NCI-H1417 (cell line): ENCODE measurements around the gene AKAP13.

Source experiments
- DNase-seq, 3 experiments: peaks; one replicate each; lab custom pipeline; 2025; lab: John Stamatoyannopoulos, UW

Gene AKAP13

DNA sequence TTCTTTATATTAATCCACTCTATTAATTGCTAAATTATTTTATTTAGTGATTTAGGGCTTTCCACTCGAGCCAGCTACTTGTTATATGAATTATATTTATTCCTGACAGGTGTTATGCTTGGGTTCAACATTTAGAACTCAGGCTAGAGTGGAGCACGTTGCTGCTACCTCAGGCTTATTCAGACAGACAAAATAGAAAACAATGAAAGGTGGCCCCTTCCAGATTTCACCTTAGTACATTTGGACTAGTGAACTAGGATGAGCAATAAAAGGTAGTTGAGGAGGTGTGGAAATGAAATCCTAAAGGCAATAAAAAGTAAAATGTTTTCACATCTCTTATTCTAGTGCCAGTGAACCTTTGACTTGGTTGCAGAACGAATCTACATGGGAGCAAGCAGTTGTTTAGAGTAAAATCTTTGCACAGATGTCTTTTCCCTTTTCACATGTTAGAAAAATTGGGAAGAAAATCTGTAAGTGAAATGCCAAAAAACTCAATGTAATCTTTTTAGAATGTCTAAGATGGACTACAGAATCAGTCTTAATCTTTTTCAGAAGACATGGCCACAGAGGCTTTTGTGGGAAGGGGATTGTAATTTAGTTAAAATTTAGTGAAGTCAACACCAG is 63.8 kb downstream of the AKAP13 start:
- DNase-seq: no peak

DNA sequence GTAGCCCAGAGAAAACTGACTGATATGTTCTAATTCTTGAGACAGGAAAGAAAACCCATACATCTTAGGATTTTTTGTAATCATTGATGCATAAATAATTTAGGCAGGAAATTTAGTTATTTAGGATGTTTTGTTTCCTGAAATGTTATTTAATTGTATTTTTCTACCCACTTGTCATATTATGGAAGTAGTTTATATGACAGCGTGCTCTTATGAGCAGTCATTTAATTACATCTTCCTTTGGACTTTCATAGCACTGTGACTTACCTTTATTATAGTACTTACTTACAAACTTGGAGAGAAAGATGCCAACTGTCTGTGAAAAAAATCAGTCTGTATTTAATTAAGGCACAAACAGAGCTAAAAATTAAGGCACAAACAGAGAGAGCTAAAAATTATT is 65.0 kb downstream of the AKAP13 start:
- DNase-seq: no peak

- no peak for DNase-seq
Observed at GRCh38 chr15:85451099-85451700, 70.8 kb downstream of the AKAP13 start.

GRCh38 chr15:85452436-85452835 is 72.0 kb downstream of the AKAP13 start:
- no peak for DNase-seq

DNA sequence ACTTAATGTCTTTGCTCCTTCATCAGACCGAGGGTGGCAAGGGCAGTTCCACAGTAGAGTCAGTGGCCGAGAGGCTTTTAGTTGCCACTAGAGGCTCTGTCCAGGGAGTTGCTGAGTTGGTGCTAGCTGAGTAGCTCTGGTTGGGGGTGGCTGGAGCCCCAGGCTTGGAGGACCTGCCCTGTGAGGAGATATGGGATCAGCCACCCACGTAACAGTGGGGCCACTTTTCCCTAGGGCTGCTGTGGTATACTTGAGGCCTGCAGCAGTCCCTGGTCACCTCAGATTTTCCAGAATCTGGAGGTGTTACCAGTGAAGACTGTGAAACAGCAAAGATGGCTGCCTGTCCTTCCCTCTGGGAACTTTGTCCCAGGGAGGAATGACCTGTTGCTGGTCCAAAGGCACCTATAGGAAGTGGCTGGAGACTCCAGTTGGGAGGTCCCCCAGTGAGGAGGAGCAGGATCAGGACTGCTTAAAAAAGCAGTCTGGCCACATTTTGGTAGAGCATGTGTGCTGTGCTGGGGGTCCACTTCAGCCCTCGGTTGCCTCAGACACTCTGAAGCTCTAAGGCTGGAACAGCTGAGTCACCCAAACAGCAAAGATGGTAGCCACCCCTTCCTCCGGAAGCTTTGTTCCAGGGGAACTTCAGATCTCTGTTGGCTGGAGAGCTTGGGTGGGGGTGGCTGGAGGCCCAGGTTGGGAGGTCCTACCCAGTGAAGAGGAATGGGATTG is 72.9 kb downstream of the AKAP13 start:
- no peak for DNase-seq

DNA sequence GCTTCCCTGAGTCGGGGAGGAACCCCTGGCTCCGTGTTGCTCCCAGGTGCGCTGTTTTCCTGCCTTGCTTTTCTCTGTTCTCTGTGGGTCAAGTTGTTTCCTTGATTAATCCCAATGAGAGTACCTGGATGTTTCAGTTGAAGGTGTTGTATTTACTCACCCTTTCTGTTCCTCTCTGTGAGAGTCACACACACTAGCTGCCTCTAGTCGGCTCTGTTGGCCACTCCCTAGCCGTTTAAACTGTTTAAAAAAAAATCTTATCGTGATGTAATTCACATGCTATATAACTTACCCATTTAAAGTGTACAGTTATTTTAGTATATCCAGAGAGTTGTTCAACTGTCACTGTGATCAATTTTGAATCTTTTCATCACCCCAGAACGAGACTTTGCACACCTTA is 74.0 kb downstream of the AKAP13 start:
- DNase-seq: no peak

DNA sequence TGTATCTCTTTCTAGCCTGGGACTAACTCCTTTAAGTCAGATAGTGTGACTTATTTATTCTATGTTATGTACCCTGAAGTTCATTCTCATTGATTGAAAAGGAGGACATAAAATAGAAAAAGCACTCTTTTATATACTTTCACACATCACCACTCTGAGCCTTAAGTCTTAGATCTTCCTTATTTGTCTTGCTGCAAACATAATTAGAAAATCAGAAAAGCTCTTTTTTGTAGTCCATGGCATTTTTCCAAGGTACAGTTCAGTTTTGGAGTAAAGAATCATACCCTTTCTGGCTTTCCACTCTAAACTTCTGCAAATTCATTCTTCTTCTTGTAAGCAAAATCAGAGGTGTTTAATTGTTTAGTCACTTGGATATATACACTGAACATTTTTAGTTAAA is 75.5 kb downstream of the AKAP13 start:
- no peak for DNase-seq

- DNase-seq: no peak
Observed at GRCh38 chr15:85456798-85457197, 76.4 kb downstream of the AKAP13 start.

DNA sequence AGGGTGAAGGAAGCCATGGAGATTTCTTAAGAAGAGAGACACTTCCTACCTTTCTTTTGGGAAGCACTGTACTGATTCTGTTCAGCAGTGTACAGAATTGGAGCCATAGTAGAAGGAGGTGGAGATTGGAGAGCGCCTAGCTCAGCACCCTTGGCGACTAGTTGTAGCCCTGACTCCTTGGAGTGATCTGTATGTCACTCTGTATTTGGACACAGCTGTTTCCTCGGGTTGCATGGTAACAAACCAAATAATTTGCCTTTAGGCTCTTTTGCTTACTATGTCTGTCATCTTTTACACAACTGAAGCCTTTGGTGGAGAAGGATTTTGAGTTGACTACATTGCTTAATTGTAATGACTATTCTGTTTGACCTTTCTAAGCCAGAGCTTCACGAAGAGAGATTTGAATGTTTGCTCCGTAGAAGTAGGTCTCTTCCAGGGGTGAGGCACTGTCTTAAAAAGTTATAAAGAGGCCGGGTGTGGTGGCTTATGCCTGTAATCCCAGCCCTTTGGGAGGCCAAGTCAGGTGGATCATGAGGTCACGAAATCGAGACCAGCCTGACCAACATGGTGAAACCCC is 77.1 kb downstream of the AKAP13 start:
- DNase-seq: peak in 1 of 3 experiments; percentile 17

DNA sequence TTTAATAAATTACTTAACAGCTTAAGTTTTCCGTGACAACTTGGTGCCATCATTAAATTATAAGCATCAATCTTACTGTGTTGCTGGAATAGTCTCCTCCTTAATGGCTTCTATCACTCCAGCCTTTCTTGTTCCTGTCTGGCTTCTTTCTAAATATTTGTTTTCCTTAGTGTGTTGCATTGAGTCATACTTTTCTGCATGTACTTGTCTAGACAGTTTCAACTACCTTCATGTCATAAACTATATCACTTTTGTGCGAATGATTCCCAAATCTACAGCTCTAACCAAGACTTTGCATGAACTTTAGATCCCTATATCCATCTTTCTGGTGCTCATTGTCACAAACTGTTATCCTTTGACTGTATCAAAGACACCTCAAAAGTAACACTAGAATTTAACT is 78.4 kb downstream of the AKAP13 start:
- DNase-seq: no peak

DNA sequence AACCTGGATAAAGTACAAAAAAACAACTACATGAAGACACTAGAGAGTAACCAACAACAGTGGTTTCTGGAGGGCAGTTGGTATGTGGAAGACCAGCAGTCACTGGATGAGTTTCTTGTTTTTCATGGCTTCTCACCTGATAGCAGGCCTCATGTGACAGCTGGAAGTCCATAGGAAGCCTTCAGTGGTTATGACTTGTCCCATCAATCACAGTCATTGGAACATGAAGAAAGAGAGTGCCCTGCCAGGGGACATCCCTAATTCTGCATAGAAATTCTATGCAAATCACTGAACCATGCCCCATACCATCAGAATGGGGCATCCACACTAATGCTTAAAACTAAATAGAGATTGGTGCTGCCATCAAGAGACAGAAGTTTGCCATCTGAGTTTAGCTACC is 81.6 kb downstream of the AKAP13 start:
- no peak for DNase-seq

- no peak for DNase-seq
Observed at GRCh38 chr15:85463276-85463892, 83.0 kb downstream of the AKAP13 start.

DNA sequence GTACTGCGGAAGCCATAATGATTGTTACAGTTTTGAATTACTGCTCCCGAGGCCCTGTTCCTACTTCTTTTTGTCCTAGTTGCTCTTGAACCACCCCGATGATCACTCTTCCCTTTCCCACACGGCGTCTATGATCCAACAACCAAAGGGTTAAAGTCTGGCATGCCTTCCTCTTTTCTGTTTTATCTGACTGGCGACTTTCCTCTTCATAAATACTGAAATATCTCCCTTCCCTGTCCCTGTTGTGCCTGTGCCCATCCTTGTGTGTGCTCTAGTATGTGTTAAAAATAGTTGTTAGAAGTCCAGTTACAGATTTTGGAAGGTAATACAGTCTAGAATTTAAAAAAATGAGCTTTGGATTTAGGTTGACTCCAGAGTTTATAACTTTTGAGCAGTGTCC is 83.6 kb downstream of the AKAP13 start:
- DNase-seq: no peak

DNA sequence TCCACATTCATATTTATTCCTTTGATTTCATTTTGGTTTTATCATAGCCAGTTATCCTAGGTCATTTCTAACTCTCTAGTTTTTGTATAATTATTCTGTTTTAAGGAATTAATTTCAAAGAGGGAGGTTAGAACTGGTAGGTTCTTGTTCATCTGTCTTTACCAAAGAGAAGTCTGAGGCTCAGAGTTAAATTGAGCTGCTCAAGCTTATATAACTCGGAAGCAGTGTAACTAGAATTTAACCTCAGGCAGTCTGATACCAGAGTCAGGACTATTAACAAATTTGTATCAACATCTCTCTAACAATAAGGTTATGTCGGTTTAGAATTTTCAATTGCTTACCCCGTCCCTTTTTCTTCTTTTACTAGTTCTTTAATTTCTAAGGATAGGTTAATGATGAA is 84.1 kb downstream of the AKAP13 start:
- DNase-seq: no peak

DNA sequence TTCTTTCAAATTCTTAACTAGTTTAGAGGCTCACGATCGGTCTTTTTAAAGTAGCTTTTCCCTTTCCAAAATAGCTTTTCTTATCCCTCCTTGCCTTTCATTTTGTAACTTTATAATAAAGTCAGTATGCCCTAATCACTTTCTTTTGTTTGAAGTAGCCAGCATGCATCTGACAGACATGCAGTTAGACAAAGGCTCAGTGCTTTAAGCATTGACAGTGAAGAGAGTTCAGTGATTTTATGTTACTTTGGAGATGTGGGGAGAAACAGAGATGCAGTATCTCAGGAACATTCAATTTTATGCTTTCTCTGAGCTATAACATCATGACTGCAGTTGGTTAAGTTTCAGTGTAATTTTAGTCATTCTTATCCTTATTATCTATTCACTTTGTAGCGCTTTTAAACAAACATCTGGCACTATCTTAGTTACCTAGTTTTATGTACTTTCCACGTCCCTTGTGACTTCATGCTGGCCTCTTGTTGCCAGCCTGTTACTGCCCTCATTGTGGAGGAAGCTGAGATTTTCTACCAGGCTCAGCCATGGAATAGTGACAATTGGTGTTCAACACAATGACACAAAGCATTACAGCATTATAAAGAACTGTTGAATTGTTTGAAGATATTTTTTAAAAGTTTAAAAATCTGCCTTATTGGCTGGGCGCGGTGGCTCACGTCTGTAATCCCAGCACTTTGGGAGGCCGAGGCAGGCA is 90.3 kb downstream of the AKAP13 start:
- no peak for DNase-seq

- DNase-seq: no peak
Observed at GRCh38 chr15:85472349-85472748, 91.9 kb downstream of the AKAP13 start.

DNA sequence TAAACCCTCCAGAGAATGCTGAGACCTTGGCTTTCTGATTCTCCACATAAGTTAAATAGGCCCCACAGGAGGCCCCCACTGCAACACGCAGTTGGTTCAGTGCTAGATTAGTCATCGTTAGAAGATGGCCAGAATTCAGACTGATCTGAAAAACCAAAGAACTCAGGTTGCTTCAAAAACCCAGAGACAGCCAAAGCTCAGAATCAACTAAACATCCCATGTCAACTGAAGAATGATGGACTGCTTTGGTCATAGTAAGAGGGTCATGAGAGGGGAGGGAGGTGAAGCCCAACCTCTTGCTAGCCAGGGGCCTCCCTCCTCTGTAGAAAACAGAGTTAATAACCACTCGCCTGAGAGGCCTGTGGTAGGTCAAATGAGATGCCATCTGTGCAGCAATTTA is 93.1 kb downstream of the AKAP13 start:
- DNase-seq: peak in 2 of 3 experiments; percentile 19 to 54

DNA sequence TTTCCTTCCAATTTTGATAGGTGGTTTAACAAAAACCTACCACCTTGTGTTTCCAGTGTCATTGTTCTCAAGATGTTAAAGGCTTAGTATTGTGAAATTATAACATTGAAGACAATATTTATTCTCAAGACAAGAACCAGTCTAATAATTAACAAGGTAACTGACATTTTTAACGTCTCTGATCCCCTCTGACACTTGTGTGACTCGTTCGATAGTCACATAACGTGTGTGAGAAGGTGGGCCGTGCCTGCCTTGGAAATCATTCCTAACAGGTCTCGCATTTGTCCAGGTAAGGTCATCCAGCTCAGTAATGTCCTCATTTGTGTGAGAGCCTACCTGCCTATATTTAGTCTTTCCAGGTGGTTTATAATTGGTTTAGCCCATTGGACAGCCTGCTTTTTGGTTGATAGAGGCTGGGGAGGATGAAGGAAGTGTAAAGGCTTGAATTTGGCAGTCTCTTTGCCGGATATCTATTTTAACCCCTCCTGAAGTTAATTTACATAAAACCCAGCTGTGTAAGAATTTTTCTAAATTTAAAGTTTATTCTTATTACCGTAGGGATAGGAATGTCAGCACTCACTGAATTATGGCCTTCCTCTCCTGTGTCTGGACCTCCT is 94.4 kb downstream of the AKAP13 start:
- no peak for DNase-seq

GRCh38 chr15:85475317-85475701 is 94.9 kb downstream of the AKAP13 start:
- DNase-seq: no peak

GRCh38 chr15:85475711-85476110 is 95.3 kb downstream of the AKAP13 start:
- DNase-seq: no peak

GRCh38 chr15:85477061-85477460 is 96.7 kb downstream of the AKAP13 start:
- DNase-seq: no peak

- DNase-seq: no peak
Observed at GRCh38 chr15:85477730-85478129, 97.3 kb downstream of the AKAP13 start.
